Transverse colon (tissue), 4 donors: ENCODE data around the gene ASXL3. TPM values are rescaled to one million over a fixed set of nuclear protein-coding genes. Genes with fewer than 3 reads are reported as not detected.

Source experiments
- DNase-seq: peaks from one replicate; pipeline ENCODE4 v3.0.0-alpha.2; 2019
- H3K27ac ChIP-seq, 4 donors: fragments of 200-600 bp; sonication (generic); 2 replicates each; pipeline ENCODE4 v1.5.1; 2016 to 2018; ENCODE audit warnings: inconsistent platforms in 4 of 4
- H3K27me3 ChIP-seq: fragments of 200-600 bp; sonication (generic); 2 replicates; pipeline ENCODE4 v1.5.1; 2017; ENCODE audit warnings: inconsistent platforms
- H3K36me3 ChIP-seq, 4 donors: fragments of 200-600 bp; sonication (generic); 2 replicates each; pipeline ENCODE4 v1.5.1; 2017 to 2019; ENCODE audit warnings: inconsistent platforms in 4 of 4
- H3K4me1 ChIP-seq, 4 donors: fragments of 200-600 bp; sonication (generic); 2 replicates each; pipeline ENCODE4 v1.5.1; 2017 to 2020; ENCODE audit warnings: inconsistent platforms in 4 of 4
- H3K4me3 ChIP-seq, 4 donors: fragments of 200-600 bp; sonication (generic); 1 replicate in 1 of 4; 2 replicates in 3 of 4; pipeline versions ENCODE4 v1.5.1 to v1.6.1; 2017 to 2019; ENCODE audit warnings: inconsistent platforms in 4 of 4
- H3K9me3 ChIP-seq, 2 donors: fragments of 200-600 bp; sonication (generic); 2 replicates each; pipeline ENCODE4 v1.5.1; 2017 to 2019; ENCODE audit warnings: inconsistent platforms in 2 of 2
- CTCF ChIP-seq, 5 experiments: fragments of 200-600 bp in 3 of 5; fragments of 450-650 bp in 2 of 5; sonication (generic) in 3 of 5; IDR thresholded peaks; 1 replicate in 2 of 5; 2 replicates in 3 of 5; pipeline ENCODE4 v1.5.1; 2016 to 2017; ENCODE audit warnings: antibody characterized with exemption in 5 of 5, inconsistent platforms in 3 of 5, mild to moderate bottlenecking in 2 of 5, moderate library complexity in 1 of 5
- EP300 ChIP-seq: sonication (generic); formaldehyde crosslinking; IDR thresholded peaks from one replicate; pipeline ENCODE4 v1.6.1; 2017; ENCODE audit warnings: antibody characterized with exemption, low read depth
- POLR2A ChIP-seq: fragments of 450-650 bp; IDR thresholded peaks from one replicate; pipeline ENCODE4 v1.6.1; 2016; ENCODE audit warnings: antibody characterized with exemption, mild to moderate bottlenecking, moderate library complexity
- POLR2AphosphoS5 ChIP-seq, 3 donors: sonication (generic); formaldehyde crosslinking; IDR thresholded peaks; one replicate each; pipeline ENCODE4 v1.6.1; 2016; ENCODE audit warnings: antibody characterized with exemption in 3 of 3
- WGBS, 2 donors: methylation state at CpG; one replicate each; pipeline ENCODE4 v1.1.5; 2018; ENCODE audit warnings: low coverage in 1 of 2; 5-methylcytosine and 5-hydroxymethylcytosine counted together
- in situ Hi-C, 4 donors: fragments of 200-750 bp; cut with MboI; loops; one replicate each; pipeline versions ENCODE4 v1.15.0 to v1.15.1; 2017; ENCODE audit warnings: low sequenced_read_pairs in 3 of 4, low pct_ligation_motif_present in 1 of 4, low pct_unique_long_range_greater_than_20kb in 1 of 4
- intact Hi-C: fragments of 100-400 bp; cut with DNase I; formaldehyde crosslinking; loops from one replicate; pipeline ENCODE4 v1.15.1; 2023; ENCODE audit warnings: low total_unique reads
- total RNA-seq, 4 donors: library from RNA; depleted of rRNA; stranded (reverse); fragments of >200 nt; gene quantifications; one replicate each; pipeline ENCODE4 v1.1.0, GENCODE V29; 2016

ASXL3 gene
- total RNA-seq, 4 donors from 2014 or later: 0.75 to 3.0 (median 1.7) TPM

- in situ Hi-C loops: loop anchor here in 1 of 4 donors (25.0 kb wide), 1 partner anchor 508 kb away; no protein-coding TSS in a partner anchor
- no peaks in the 10 kb centered on the region for H3K4me1 ChIP-seq
- no peak overlapping the region for H3K27ac ChIP-seq
- intact Hi-C loops: no loop called here
- TF ChIP-seq EP300 (no peak), POLR2A (no peak), POLR2AphosphoS5 (IDR thresholded peaks at IDR 0.05) (no peak)
- H3K9me3 ChIP-seq: no peaks in the 10 kb centered on the region
- H3K27me3 ChIP-seq: no peaks in the 10 kb centered on the region
- DNase-seq: no peak
- H3K4me3 ChIP-seq: no peak overlapping the region
- WGBS, 2 donors: 85% methylated on average over 8 of the region's 8 CpGs; no CpG with 5 or more reads in 1 of the 2 donors
- peaks cover 0 to 5% (median 0%) of the 10 kb centered on the region in 4 donors for H3K36me3 ChIP-seq
Measured at GRCh38 chr18:33745151-33745795, 167.3 kb downstream of the ASXL3 start.

DNA sequence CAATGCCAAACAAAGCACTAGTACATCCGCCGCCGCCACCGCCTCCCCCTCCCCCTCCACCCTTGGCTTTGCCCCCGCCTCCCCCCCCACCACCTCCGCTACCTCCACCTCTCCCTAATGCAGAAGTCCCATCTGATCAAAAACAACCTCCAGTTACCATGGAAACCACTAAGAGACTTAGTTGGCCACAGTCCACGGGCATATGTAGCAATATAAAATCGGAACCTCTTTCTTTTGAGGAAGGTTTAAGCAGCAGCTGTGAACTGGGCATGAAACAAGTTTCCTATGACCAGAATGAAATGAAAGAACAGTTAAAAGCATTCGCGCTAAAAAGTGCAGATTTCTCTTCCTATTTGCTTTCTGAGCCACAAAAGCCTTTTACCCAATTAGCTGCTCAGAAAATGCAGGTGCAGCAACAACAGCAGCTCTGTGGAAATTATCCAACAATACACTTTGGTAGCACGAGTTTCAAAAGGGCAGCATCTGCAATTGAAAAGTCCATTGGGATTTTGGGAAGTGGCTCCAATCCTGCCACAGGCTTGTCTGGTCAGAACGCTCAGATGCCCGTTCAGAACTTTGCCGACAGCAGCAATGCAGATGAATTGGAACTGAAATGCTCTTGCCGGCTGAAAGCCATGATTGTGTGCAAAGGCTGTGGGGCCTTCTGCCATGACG is 168.0 kb downstream of the ASXL3 start:
- no peak for TF ChIP-seq POLR2A
- no peak for TF ChIP-seq POLR2AphosphoS5 (IDR thresholded peaks at IDR 0.05)
- TF ChIP-seq CTCF (IDR thresholded peaks at IDR 0.05): no peak
- TF ChIP-seq EP300: no peak
- peaks cover 0 to 5% (median 0%) of the 10 kb centered on the region in 4 donors for H3K36me3 ChIP-seq
- H3K4me3 ChIP-seq: no peak overlapping the region
- H3K27me3 ChIP-seq: no peaks in the 10 kb centered on the region
- no peak overlapping the region for H3K27ac ChIP-seq
- no peak for DNase-seq
- intact Hi-C loops (no loop called here), in situ Hi-C loops (loop anchor here in 1 of 4 donors (25.0 kb wide), 1 partner anchor 509 kb away; no protein-coding TSS in a partner anchor)
- H3K9me3 ChIP-seq: no peaks in the 10 kb centered on the region
- H3K4me1 ChIP-seq: no peaks in the 10 kb centered on the region
- 91% methylated on average over 16 of the region's 16 CpGs; no CpG with 5 or more reads in 1 of the 2 donors for WGBS, 2 donors

- Histone ChIP-seq H3K27ac (no peak overlapping the region), H3K4me3 (no peak overlapping the region), H3K4me1 (no peaks in the 10 kb centered on the region), H3K9me3 (no peaks in the 10 kb centered on the region), H3K36me3 (no peaks in the 10 kb centered on the region), H3K27me3 (no peaks in the 10 kb centered on the region)
- WGBS, 2 donors: 56 to 75% methylated on average over 9 of the region's 9 CpGs
- TF ChIP-seq EP300: no peak
- TF ChIP-seq POLR2A: no peak
- no peak for TF ChIP-seq CTCF (IDR thresholded peaks at IDR 0.05)
- in situ Hi-C loops: loop anchor here in 1 of 4 donors (25.0 kb wide), 1 partner anchor 513 kb away; no protein-coding TSS in a partner anchor
- intact Hi-C loops: no loop called here
- no peak for DNase-seq
Measured at GRCh38 chr18:33749834-33750233, 171.8 kb downstream of the ASXL3 start.

GRCh38 chr18:33750366-33750765 is 172.3 kb downstream of the ASXL3 start:
- WGBS, 2 donors: 75 to 77% methylated on average over 3 of the region's 3 CpGs
- intact Hi-C loops (no loop called here), in situ Hi-C loops (no loop called here)
- no peak for DNase-seq
- Histone ChIP-seq H3K27me3 (no peaks in the 10 kb centered on the region), H3K27ac (no peak overlapping the region), H3K4me1 (no peaks in the 10 kb centered on the region), H3K36me3 (no peaks in the 10 kb centered on the region), H3K9me3 (no peaks in the 10 kb centered on the region), H3K4me3 (no peak overlapping the region)
- TF ChIP-seq EP300 (no peak), POLR2A (no peak), POLR2AphosphoS5 (IDR thresholded peaks at IDR 0.05) (no peak), CTCF (IDR thresholded peaks at IDR 0.05) (no peak)
